IMR-90 (cell line): ENCODE results near the gene ASS1. TPM values are rescaled to one million over a fixed set of nuclear protein-coding genes. Genes with fewer than 3 reads are reported as not detected.
"Not testable (repeated sequence)": the region's sequence is repeated elsewhere in the genome, so short reads cannot be mapped to it uniquely, and the experiment has no call there.

Source experiments
- ATAC-seq: fragments of 200-7000 bp; cut with Tn5 transposase; 2 replicates; pipeline ENCODE4 v1.9.1; 2020; ENCODE audit warnings: low read depth, mild to moderate bottlenecking, moderate library complexity
- BruUV-seq: library from RNA; stranded (reverse); fragments of 400-500 nt; replicated peaks from 2 replicates; lab custom pipeline; 2021; lab: Mats Ljungman, UMichigan
- CTCF ChIA-PET: fragments of 300-600 bp; formaldehyde crosslinking; extraction: SDS; loops from one replicate; lab custom pipeline; 2021; ENCODE audit warnings: antibody characterized with exemption; lab: Yijun Ruan, JAX
- POLR2A ChIA-PET: fragments of 300-600 bp; sonication (Branson Sonifier 250); formaldehyde crosslinking; loops from one replicate; lab custom pipeline; 2022; ENCODE audit warnings: antibody characterized with exemption; ENCODE audit not compliant: unreplicated experiment; lab: Charles Lee
- DNase-seq: peaks from one replicate; pipeline ENCODE4 v3.0.0; 2013
- H2AFZ ChIP-seq: replicated peaks from 2 replicates; pipeline ENCODE3; 2013; ENCODE audit warnings: low read length, mild to moderate bottlenecking; ENCODE audit not compliant: poor library complexity
- H2AK5ac ChIP-seq: 2 replicates; pipeline ENCODE4 v1.6.1; 2013; ENCODE audit warnings: low read depth, low read length, inconsistent platforms
- H2AK9ac ChIP-seq: replicated peaks from 2 replicates; pipeline ENCODE3; 2013; ENCODE audit warnings: mild to moderate bottlenecking, low read depth, low read length, moderate library complexity; ENCODE audit not compliant: poor library complexity
- H2BK120ac ChIP-seq: 2 replicates; pipeline ENCODE4 v1.6.1; 2013; ENCODE audit warnings: low read depth, low read length, inconsistent platforms
- H2BK15ac ChIP-seq: 3 replicates; pipeline ENCODE4 v1.6.1; 2013; ENCODE audit warnings: low read depth, low read length, inconsistent platforms
- H2BK20ac ChIP-seq: 2 replicates; pipeline ENCODE4 v1.6.1; 2013; ENCODE audit warnings: low read depth, mild to moderate bottlenecking, inconsistent platforms, low read length, moderate library complexity
- H2BK5ac ChIP-seq: 2 replicates; pipeline ENCODE4 v1.6.1; 2013; ENCODE audit warnings: mild to moderate bottlenecking, low read depth, low read length, inconsistent platforms; ENCODE audit not compliant: poor library complexity, severe bottlenecking
- H3K14ac ChIP-seq: replicated peaks from 2 replicates; pipeline ENCODE4 v1.6.1; 2013; ENCODE audit warnings: low read depth, low read length, inconsistent platforms
- H3K18ac ChIP-seq: 2 replicates; pipeline ENCODE4 v1.6.1; 2013; ENCODE audit warnings: low read depth, low read length, control low read depth
- H3K23ac ChIP-seq: 2 replicates; pipeline ENCODE4 v1.6.1; 2013; ENCODE audit warnings: low read depth, low read length, inconsistent platforms
- H3K27ac ChIP-seq: 2 replicates; pipeline ENCODE4 v1.5.1; 2013; ENCODE audit warnings: mild to moderate bottlenecking, control low read depth, low read length; ENCODE audit not compliant: insufficient read depth
- H3K27me3 ChIP-seq: 2 replicates; pipeline ENCODE4 v1.6.1; 2013; ENCODE audit warnings: low read length; ENCODE audit not compliant: control insufficient read depth, insufficient read depth
- H3K36me3 ChIP-seq: 2 replicates; pipeline ENCODE4 v1.6.1; 2013; ENCODE audit warnings: low read length, mixed read lengths; ENCODE audit not compliant: control insufficient read depth, insufficient read depth
- H3K4ac ChIP-seq: 2 replicates; pipeline ENCODE4 v1.6.1; 2013; ENCODE audit warnings: low read depth, low read length, inconsistent platforms
- H3K4me1 ChIP-seq: 2 replicates; pipeline ENCODE4 v1.6.1; 2013; ENCODE audit warnings: low read length, mixed read lengths; ENCODE audit not compliant: control insufficient read depth, insufficient read depth
- H3K4me2 ChIP-seq: 2 replicates; pipeline ENCODE4 v1.6.1; 2013; ENCODE audit warnings: low read depth, mild to moderate bottlenecking, control low read depth, low read length, moderate library complexity
- H3K4me3 ChIP-seq: 2 replicates; pipeline ENCODE4 v1.5.1; 2013; ENCODE audit warnings: low read depth, mild to moderate bottlenecking, control low read depth, low read length, moderate library complexity; ENCODE audit not compliant: insufficient read depth
- H3K56ac ChIP-seq: 2 replicates; pipeline ENCODE4 v1.6.1; 2013; ENCODE audit warnings: low read length, inconsistent platforms; ENCODE audit not compliant: insufficient read depth; ENCODE audit errors: extremely low read depth
- H3K79me1 ChIP-seq, 2 experiments: 2 replicates each; pipeline ENCODE4 v1.6.1; 2013; ENCODE audit warnings: low read length in 2 of 2, inconsistent platforms in 1 of 2, low read depth in 1 of 2
- H3K9ac ChIP-seq: 2 replicates; pipeline ENCODE4 v1.6.1; 2013; ENCODE audit warnings: low read depth, low read length, control low read depth
- H3K9me1 ChIP-seq: 2 replicates; pipeline ENCODE4 v1.6.1; 2013; ENCODE audit warnings: low read length, inconsistent platforms; ENCODE audit not compliant: insufficient read depth
- H3K9me3 ChIP-seq: 2 replicates; pipeline ENCODE4 v1.6.1; 2013; ENCODE audit warnings: low read length; ENCODE audit not compliant: control insufficient read depth, insufficient read depth
- H4K20me1 ChIP-seq: 2 replicates; pipeline ENCODE4 v1.6.1; 2013; ENCODE audit warnings: low read length, inconsistent platforms; ENCODE audit not compliant: insufficient read depth
- H4K5ac ChIP-seq: 2 replicates; pipeline ENCODE4 v1.6.1; 2013; ENCODE audit warnings: mild to moderate bottlenecking, low read depth, low read length, control low read depth
- H4K8ac ChIP-seq, 2 experiments: 2 replicates each; pipeline ENCODE4 v1.6.1; 2013; ENCODE audit warnings: low read depth in 2 of 2, low read length in 2 of 2, control low read depth in 1 of 2, inconsistent platforms in 1 of 2
- H4K91ac ChIP-seq: 2 replicates; pipeline ENCODE4 v1.6.1; 2013; ENCODE audit warnings: low read depth, low read length, inconsistent platforms; ENCODE audit not compliant: insufficient read depth
- MAFK ChIP-seq: IDR thresholded peaks from 2 replicates; pipeline ENCODE4 v1.6.1; 2012; ENCODE audit warnings: low read depth, low read length, improper control_type of control experiment
- NFE2L2 ChIP-seq: fragments of 150-350 bp; IDR thresholded peaks from 2 replicates; pipeline ENCODE4 v1.6.1; 2016; ENCODE audit warnings: low read depth, mild to moderate bottlenecking, low read length
- RCOR1 ChIP-seq: IDR thresholded peaks from 2 replicates; pipeline ENCODE4 v1.6.1; 2012; ENCODE audit warnings: mild to moderate bottlenecking, low read length, improper control_type of control experiment; ENCODE audit not compliant: insufficient replicate concordance
- RFX5 ChIP-seq: IDR thresholded peaks from 2 replicates; pipeline ENCODE4 v1.8.0; 2012; ENCODE audit warnings: low read depth, mild to moderate bottlenecking, low read length, moderate library complexity
- WGBS, 2 experiments: methylation state at CpG; one replicate each; pipeline versions ENCODE4 v1.1.5 to v1.1.7; 2013; ENCODE audit warnings: missing lambda C conversion rate in 2 of 2; ENCODE audit not compliant: insufficient read length in 1 of 2; ENCODE audit errors: extremely low coverage in 2 of 2; 5-methylcytosine and 5-hydroxymethylcytosine counted together
- dilution Hi-C: fragments of 300-500 bp; cut with HindIII; formaldehyde crosslinking; loops from one replicate; pipeline ENCODE4 v1.14.3; 2018; ENCODE audit warnings: low sequenced_read_pairs; ENCODE audit not compliant: unreplicated experiment
- in situ Hi-C: fragments of 300-500 bp; cut with MboI; formaldehyde crosslinking; loops from 3 replicates; pipeline ENCODE4 v1.14.3; 2019; ENCODE audit warnings: low sequenced_read_pairs, inconsistent platforms, mixed read lengths
- intact Hi-C: fragments of 100-400 bp; cut with micrococcal nuclease; formaldehyde crosslinking; loops from 2 replicates; pipeline ENCODE4 v1.10.0; 2022
- polyA plus RNA-seq, 3 experiments: library from polyadenylated mRNA; depleted of rRNA; stranded (reverse); fragments of >200 nt; gene quantifications; 2 replicates each; pipeline ENCODE4 v1.2.3, GENCODE V29; 2012; ENCODE audit warnings: low replicate concordance in 1 of 3
- total RNA-seq: library from RNA; depleted of rRNA; stranded (reverse); fragments of >200 nt; gene quantifications from 2 replicates; pipeline ENCODE4 v1.2.3, GENCODE V29; 2012
- TF ChIP-seq, protein P1 (sequence below): fragments of 150-350 bp; IDR thresholded peaks from 2 replicates; pipeline ENCODE4 v1.6.1; 2017; ENCODE audit warnings: mild to moderate bottlenecking, antibody characterized with exemption, low read length, low read depth

ASS1 gene
- total and polyA plus RNA-seq, 2 of the 4 experiments (the other 2 are of a cell fraction): 39.6 to 41.9 TPM

DNA sequence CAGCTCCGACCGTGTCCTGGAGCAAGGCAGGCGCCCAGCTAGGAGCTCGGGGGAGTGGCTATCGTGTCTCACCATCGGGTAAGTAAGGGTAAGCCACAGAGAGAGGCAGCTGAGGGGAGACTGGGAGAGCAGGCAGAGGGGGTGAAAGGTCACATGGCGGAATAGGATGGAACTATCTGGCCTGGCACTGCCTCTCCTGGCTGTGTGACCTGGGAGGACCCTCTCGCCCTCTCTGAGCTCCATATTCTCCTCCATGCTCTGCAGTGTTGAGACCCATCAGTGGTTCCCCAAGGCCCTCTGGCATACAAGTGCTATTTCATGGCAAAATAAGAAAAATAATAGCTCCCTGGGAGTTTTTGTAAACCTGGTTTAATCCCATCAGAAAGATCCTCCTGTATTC, 43.9 kb upstream of the ASS1 start:
- TF ChIP-seq RFX5 (no peak), MAFK (no peak), RCOR1 (no peak), NFE2L2 (no peak)
- TF ChIP-seq, protein P1, sequence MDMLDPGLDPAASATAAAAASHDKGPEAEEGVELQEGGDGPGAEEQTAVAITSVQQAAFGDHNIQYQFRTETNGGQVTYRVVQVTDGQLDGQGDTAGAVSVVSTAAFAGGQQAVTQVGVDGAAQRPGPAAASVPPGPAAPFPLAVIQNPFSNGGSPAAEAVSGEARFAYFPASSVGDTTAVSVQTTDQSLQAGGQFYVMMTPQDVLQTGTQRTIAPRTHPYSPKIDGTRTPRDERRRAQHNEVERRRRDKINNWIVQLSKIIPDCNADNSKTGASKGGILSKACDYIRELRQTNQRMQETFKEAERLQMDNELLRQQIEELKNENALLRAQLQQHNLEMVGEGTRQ: no peak
- Histone ChIP-seq H3K9ac (no peak overlapping the region), H3K36me3 (no peaks in the 10 kb centered on the region), H2BK15ac (no peak overlapping the region), H3K9me3 (peaks cover 2% of the 10 kb centered on the region; the same call in 1 of the 2 replicates), H2BK20ac (no peak overlapping the region), H2BK120ac (no peak overlapping the region), H3K27ac (no peak overlapping the region), H2AK5ac (no peak overlapping the region), H3K14ac (no peak overlapping the region), H2AK9ac (no peak overlapping the region), H3K79me1 (no peaks in the 10 kb centered on the region), H3K56ac (no peak overlapping the region), H3K23ac (no peak overlapping the region), H3K4ac (no peak overlapping the region), H3K4me1 (no peaks in the 10 kb centered on the region), H3K4me3 (no peak overlapping the region), H3K27me3 (peaks cover 46% of the 10 kb centered on the region; the same call in 1 of the 2 replicates), H3K4me2 (no peak overlapping the region), H4K5ac (no peak overlapping the region), H4K91ac (no peak overlapping the region), H2BK5ac (no peak overlapping the region), H3K18ac (no peak overlapping the region), H4K20me1 (no peaks in the 10 kb centered on the region), H4K8ac (no peak overlapping the region), H3K9me1 (no peaks in the 10 kb centered on the region), H2AFZ (no peak overlapping the region)
- dilution Hi-C loops: no loop called here
- no CpG with 5 or more reads among the region's 8 CpGs for whole genome bisulfite sequencing, 2 experiments
- in situ Hi-C loops: no loop called here
- no peak for DNase-seq
- POLR2A ChIA-PET: interaction anchor here (0.6 kb wide), 1 partner anchor 658 kb away, joined by 4 read pairs; no protein-coding TSS in a partner anchor
- ATAC-seq: no peak
- CTCF ChIA-PET: no interaction called here
- BruUV-seq: no TSS peak
- intact Hi-C loops: no loop called here

DNA sequence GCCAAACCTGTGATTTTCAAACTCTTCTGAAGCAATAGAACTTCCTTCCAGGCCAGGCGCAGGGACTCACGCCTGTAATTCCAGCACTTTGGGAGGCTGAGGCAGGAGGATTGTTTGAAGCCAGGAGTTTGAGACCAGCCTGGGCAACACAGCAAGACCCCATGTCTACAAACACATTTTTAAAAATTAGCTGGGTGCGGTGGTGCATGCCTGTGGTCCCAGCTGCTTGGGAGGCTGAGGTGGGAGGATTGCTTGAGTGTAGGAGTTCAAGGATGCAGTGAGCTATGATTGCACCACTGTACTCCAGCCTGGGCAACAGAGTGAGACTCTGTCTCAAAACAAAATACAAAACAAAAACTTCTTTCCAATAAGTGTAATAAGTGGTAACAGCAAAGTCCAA, 43.0 kb upstream of the ASS1 start:
- dilution Hi-C loops, POLR2A ChIA-PET: not testable (repeated sequence)
- no CpG with 5 or more reads among the region's 3 CpGs for WGBS, 2 experiments

More for the DNA sequence above, 43.0 kb upstream of the ASS1 start:
- H2AK5ac ChIP-seq, H3K36me3 ChIP-seq, H3K4ac ChIP-seq, H3K9me3 ChIP-seq, H3K14ac ChIP-seq, H3K79me1 ChIP-seq, H4K20me1 ChIP-seq, H4K5ac ChIP-seq, BruUV-seq, H3K27ac ChIP-seq, ATAC-seq, H3K23ac ChIP-seq, H2BK15ac ChIP-seq, H3K4me2 ChIP-seq, H2BK5ac ChIP-seq, H3K9ac ChIP-seq, in situ Hi-C loops, H3K4me3 ChIP-seq, H4K8ac ChIP-seq, H4K91ac ChIP-seq, H2BK20ac ChIP-seq, H2AFZ ChIP-seq, DNase-seq, CTCF ChIA-PET, H3K18ac ChIP-seq, intact Hi-C loops, H3K4me1 ChIP-seq, H2BK120ac ChIP-seq, H2AK9ac ChIP-seq, H3K56ac ChIP-seq, H3K9me1 ChIP-seq: not testable (repeated sequence)
- H3K27me3 ChIP-seq: peaks cover 46% of the 10 kb centered on the region; the same call in 1 of the 2 replicates
